DND-41 (cell line): Measurements from ENCODE around the gene TNIP3.

ENCODE experiments used
- ATAC-seq: fragments of 200-7000 bp; cut with Tn5 transposase; 3 replicates; pipeline ENCODE4 v1.9.1; 2021; ENCODE audit warnings: low read depth; ENCODE audit not compliant: insufficient read depth
- DNase-seq: peaks from one replicate; pipeline ENCODE4 v3.0.0-alpha.2; 2020
- H2AFZ ChIP-seq: 2 replicates; pipeline ENCODE4 v1.6.0; 2012; ENCODE audit warnings: low read depth, low read length
- H3K27ac ChIP-seq: 2 replicates; pipeline ENCODE4 v1.5.1; 2012; ENCODE audit warnings: low read length, inconsistent platforms
- H3K27me3 ChIP-seq: fragments of 200-600 bp; sonication (generic); 2 replicates; pipeline ENCODE4 v1.6.0; 2012; ENCODE audit warnings: low read length, mild to moderate bottlenecking, inconsistent platforms; ENCODE audit not compliant: insufficient read depth, poor library complexity
- H3K36me3 ChIP-seq: 2 replicates; pipeline ENCODE4 v1.5.1; 2012; ENCODE audit warnings: low read length, inconsistent platforms; ENCODE audit not compliant: insufficient read depth
- H3K4me1 ChIP-seq: 2 replicates; pipeline ENCODE4 v1.5.1; 2012; ENCODE audit warnings: mild to moderate bottlenecking, low read length; ENCODE audit not compliant: insufficient read depth
- H3K4me2 ChIP-seq: 2 replicates; pipeline ENCODE4 v1.6.0; 2012; ENCODE audit warnings: mild to moderate bottlenecking, moderate library complexity, low read length, inconsistent platforms; ENCODE audit not compliant: insufficient read depth
- H3K4me3 ChIP-seq, 2 experiments: fragments of 200-600 bp in 1 of 2; shearing (Covaris generic) in 1 of 2; 2 replicates each; pipeline ENCODE4 v1.5.1; 2012 to 2016; ENCODE audit warnings: inconsistent platforms in 2 of 2, low read length in 2 of 2, mild to moderate bottlenecking in 2 of 2, low read depth in 1 of 2, moderate library complexity in 1 of 2
- H3K79me2 ChIP-seq: 2 replicates; pipeline ENCODE4 v1.6.0; 2012; ENCODE audit warnings: low read length, inconsistent platforms; ENCODE audit not compliant: insufficient read depth
- H3K9ac ChIP-seq: 2 replicates; pipeline ENCODE4 v1.6.0; 2012; ENCODE audit warnings: low read depth, mild to moderate bottlenecking, inconsistent platforms, low read length, moderate library complexity
- H3K9me3 ChIP-seq: 2 replicates; pipeline ENCODE4 v1.5.1; 2012; ENCODE audit warnings: low read length, moderate library complexity, mild to moderate bottlenecking, inconsistent platforms; ENCODE audit not compliant: insufficient read depth, severe bottlenecking
- H4K20me1 ChIP-seq: 2 replicates; pipeline ENCODE4 v1.6.0; 2012; ENCODE audit warnings: low read length; ENCODE audit not compliant: insufficient read depth
- EZH2 ChIP-seq: IDR thresholded peaks from 3 replicates; pipeline ENCODE4 v1.6.1; 2012; ENCODE audit warnings: borderline replicate concordance, low read depth, mild to moderate bottlenecking, moderate library complexity, low read length, inconsistent platforms; ENCODE audit not compliant: severe bottlenecking
- TF ChIP-seq, protein P1 (sequence below): IDR thresholded peaks from 2 replicates; pipeline ENCODE4 v1.5.1; 2012; ENCODE audit warnings: borderline replicate concordance, low read length, moderate library complexity, mild to moderate bottlenecking; ENCODE audit not compliant: poor library complexity, severe bottlenecking; ENCODE audit errors: extremely low read depth

Gene TNIP3

DNA sequence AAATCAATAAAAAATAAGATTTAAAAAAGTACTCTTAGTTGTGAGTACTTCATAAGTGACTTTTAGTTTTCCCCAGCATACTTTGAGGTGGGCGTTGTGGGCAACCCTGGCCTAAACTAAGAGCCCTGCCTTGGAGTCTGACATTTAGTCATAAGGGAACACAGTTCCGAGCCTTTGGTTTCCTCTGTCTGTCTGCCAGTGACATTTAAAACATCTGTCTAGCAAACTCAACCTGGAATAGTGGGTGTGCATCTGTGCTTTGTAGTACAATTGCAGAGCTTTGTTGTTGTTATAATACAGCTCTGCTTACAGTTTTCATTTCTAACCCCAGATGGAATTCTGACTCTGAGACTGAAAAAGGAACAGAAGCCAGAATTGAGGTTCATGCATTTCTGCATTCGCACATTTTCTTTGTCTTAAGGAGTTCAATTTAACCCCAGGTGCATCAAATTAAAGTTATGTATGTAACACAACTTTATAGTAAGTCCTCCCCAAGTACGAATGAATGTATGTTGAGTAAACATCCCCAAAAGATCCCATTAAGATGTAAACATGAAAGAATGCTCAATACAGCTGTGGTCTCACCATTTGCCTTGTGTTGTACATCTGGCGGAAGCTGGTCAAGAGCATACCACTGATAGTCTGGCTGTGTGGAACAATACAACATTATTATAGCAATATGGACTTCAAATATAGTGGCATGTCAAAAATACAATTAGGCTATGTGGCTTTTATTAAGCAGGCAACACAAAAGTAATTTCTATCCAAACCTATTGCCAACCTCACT, 25.9 kb downstream of the TNIP3 start:
- no peaks in the 10 kb centered on the region for H3K9me3 ChIP-seq
- no peaks in the 10 kb centered on the region for H3K4me1 ChIP-seq
- H3K4me2 ChIP-seq = no peak overlapping the region
- no peaks in the 10 kb centered on the region for H3K36me3 ChIP-seq
- H3K27ac ChIP-seq = no peak overlapping the region
- H2AFZ ChIP-seq = no peak overlapping the region
- H4K20me1 ChIP-seq = no peaks in the 10 kb centered on the region
- TF ChIP-seq EZH2 = no peak
- TF ChIP-seq, protein P1, sequence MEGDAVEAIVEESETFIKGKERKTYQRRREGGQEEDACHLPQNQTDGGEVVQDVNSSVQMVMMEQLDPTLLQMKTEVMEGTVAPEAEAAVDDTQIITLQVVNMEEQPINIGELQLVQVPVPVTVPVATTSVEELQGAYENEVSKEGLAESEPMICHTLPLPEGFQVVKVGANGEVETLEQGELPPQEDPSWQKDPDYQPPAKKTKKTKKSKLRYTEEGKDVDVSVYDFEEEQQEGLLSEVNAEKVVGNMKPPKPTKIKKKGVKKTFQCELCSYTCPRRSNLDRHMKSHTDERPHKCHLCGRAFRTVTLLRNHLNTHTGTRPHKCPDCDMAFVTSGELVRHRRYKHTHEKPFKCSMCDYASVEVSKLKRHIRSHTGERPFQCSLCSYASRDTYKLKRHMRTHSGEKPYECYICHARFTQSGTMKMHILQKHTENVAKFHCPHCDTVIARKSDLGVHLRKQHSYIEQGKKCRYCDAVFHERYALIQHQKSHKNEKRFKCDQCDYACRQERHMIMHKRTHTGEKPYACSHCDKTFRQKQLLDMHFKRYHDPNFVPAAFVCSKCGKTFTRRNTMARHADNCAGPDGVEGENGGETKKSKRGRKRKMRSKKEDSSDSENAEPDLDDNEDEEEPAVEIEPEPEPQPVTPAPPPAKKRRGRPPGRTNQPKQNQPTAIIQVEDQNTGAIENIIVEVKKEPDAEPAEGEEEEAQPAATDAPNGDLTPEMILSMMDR = no peak
- H3K9ac ChIP-seq = no peak overlapping the region
- DNase-seq = no peak
- H3K4me3 ChIP-seq = no peak overlapping the region
- no peaks in the 10 kb centered on the region for H3K27me3 ChIP-seq
- ATAC-seq = no peak
- H3K79me2 ChIP-seq = no peaks in the 10 kb centered on the region

DNA sequence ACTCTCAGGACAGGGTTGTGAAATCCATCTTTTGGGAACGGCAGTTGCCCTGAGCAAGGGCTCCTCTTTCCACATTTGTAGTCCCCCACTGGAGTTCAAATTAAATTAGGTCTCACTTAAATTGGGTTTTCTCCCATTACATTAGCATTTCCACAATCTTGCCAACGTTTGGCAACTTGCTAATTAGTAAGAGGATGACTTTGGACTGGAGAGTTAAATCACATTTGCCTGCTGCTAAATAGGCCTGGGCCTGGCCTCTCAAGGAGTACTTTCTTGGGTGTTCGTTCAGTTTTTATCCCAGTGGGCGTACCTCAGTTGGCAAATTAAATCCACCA, 33.8 kb downstream of the TNIP3 start:
- Histone ChIP-seq H3K4me2 (no peak overlapping the region), H3K27me3 (no peaks in the 10 kb centered on the region), H3K9ac (no peak overlapping the region), H3K4me1 (0 out of 2 replicates have a peak, but pooled peaks cover 3% of the 10 kb centered on the region), H3K4me3 (no peak overlapping the region), H3K27ac (no peak overlapping the region), H2AFZ (no peak overlapping the region), H3K36me3 (no peaks in the 10 kb centered on the region), H3K9me3 (no peaks in the 10 kb centered on the region), H4K20me1 (no peaks in the 10 kb centered on the region), H3K79me2 (no peaks in the 10 kb centered on the region)
- no peak for TF ChIP-seq EZH2
- TF ChIP-seq, protein P1 = no peak
- no peak for ATAC-seq
- DNase-seq = no peak

DNA sequence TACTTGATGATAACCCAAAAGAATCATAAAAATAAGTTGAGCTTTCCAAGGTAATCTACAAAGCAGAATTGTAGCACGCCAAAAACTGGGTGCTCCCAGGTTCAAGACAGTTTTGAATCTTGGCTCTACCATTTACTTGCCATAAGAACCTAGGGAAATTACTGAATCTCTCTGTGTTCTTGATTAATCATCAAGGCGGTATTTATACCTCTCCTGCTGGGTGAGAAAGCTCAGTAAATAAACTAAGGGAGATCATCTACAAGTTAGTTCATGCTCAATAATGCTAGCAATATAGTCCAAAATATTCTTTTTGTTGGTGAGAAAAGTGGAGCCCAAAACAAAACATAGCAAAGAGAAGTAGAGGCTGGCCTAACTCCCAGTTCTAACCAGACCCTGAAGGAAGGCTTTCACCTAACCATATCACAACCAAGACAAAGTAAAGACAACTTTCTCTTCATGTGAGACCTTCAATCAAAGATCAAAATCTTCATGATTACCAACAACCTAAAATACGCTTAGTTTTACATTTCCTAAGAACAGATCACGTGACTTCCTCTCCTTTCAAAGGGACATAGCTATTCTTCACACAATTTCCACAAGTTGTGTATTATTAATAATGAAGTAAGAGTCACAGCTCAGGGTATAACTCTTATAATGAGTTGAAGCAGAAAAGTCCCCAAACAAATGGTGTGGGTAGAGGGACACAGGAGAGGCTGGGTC, 34.4 kb downstream of the TNIP3 start:
- Histone ChIP-seq H3K27me3 (no peaks in the 10 kb centered on the region), H3K27ac (no peak overlapping the region), H3K9ac (no peak overlapping the region), H3K79me2 (no peaks in the 10 kb centered on the region), H3K9me3 (no peaks in the 10 kb centered on the region), H4K20me1 (no peaks in the 10 kb centered on the region), H2AFZ (no peak overlapping the region), H3K4me2 (no peak overlapping the region), H3K4me3 (no peak overlapping the region), H3K36me3 (no peaks in the 10 kb centered on the region), H3K4me1 (0 out of 2 replicates have a peak, but pooled peaks cover 3% of the 10 kb centered on the region)
- DNase-seq (no peak), ATAC-seq (no peak)
- TF ChIP-seq, protein P1 = no peak
- no peak for TF ChIP-seq EZH2
